HG02970 (cell line): ENCODE results near the gene ZBTB39.
A peak's percentile ranks its signal among the peaks of the same experiment; 100 is the strongest.
"Not testable (repeated sequence)": the region's sequence is repeated elsewhere in the genome, so short reads cannot be mapped to it uniquely, and the experiment has no call there.

Experiments
- ATAC-seq: cut with Tn5 transposase; IDR thresholded peaks from one replicate; pipeline ENCODE4 v1.9.1; 2021; ENCODE audit warnings: mild to moderate bottlenecking, moderate library complexity, moderate number of reproducible peaks; ENCODE audit not compliant: unreplicated experiment, low FRiP score

The ZBTB39 gene, protein sequence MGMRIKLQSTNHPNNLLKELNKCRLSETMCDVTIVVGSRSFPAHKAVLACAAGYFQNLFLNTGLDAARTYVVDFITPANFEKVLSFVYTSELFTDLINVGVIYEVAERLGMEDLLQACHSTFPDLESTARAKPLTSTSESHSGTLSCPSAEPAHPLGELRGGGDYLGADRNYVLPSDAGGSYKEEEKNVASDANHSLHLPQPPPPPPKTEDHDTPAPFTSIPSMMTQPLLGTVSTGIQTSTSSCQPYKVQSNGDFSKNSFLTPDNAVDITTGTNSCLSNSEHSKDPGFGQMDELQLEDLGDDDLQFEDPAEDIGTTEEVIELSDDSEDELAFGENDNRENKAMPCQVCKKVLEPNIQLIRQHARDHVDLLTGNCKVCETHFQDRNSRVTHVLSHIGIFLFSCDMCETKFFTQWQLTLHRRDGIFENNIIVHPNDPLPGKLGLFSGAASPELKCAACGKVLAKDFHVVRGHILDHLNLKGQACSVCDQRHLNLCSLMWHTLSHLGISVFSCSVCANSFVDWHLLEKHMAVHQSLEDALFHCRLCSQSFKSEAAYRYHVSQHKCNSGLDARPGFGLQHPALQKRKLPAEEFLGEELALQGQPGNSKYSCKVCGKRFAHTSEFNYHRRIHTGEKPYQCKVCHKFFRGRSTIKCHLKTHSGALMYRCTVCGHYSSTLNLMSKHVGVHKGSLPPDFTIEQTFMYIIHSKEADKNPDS

DNA sequence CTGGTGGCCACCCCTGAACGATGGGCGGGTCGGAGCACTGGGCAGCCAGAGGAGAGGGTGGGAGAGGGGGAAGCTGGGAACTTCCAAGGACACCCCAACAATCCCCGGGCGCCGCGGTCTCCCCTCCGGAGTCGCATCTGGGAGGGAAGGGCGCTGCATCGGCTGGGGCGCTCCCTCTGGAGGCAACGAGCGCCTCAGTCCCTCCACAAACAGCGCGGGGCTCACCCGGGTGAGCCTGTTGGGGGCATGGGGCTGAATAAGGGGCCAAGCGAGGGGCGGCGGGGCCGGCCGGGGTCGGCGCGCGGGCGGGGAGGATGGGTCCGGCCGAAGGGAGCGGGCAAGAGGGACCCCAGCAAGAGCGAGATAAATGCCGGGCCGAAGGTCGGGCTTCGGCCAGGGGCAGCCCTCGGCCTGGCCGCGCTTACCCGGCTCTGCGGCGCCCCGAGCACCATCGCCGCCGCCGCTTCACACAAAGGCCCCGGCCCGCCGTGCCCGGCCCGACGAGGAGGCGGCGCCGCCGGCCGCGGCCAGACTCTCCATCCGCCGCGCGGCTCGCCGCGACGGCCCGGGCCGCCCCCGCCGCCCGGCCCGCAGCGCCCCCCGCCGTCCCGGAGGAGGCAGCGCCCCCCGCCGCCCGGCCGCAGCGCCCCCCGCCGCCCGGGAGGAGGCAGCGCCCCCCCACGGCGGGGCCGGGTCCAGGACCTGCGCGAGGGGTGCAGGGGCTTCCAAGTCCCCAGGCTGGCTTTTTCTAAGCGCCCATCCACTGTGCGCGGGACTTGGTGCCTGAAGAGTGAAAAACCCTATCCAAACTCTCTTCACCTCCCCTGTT, at the start of gene ZBTB39:
TSS of gene ZBTB39 (minus strand) at position 567 of the 829 bp plus-strand sequence. CDS start 1,629 bp downstream, outside the sequence.
- ATAC-seq: peak; percentile 75

DNA sequence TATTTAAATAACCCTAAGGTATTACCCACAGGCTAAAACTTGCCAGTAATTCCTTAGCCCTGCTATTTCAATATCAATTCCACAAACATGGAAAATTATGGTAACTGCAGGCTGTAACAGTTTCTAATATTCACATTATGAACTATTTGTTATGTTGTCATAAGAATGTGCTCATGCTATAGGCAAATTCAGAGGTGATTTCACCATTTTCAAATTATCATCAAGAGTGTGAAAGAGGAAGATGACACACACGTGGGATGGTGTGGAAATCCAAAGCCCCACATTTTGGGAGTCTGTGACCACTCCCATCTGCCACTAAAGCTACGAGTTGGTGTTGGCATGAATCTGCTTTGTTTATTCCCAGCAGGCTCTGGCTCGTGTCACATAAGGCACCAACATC, 49.5 kb upstream of the ZBTB39 start:
- ATAC-seq: no peak

DNA sequence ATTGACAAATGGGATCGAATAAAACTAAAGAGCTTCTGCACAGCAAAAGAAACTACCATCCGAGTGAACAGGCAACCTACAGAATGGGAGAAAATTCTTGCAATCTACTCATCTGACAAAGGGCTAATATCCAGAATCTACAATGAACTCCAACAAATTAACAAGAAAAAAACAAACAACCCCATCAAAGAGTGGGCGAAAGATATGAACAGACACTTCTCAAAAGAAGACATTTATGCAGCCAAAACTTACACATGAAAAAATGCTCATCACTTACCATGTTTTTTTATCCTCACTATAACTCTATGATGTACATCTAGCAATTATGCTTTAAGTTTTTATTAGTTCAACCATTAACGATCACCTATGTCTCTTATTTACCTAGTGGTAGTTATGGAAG, 47.6 kb upstream of the ZBTB39 start:
- ATAC-seq: not testable (repeated sequence)

DNA sequence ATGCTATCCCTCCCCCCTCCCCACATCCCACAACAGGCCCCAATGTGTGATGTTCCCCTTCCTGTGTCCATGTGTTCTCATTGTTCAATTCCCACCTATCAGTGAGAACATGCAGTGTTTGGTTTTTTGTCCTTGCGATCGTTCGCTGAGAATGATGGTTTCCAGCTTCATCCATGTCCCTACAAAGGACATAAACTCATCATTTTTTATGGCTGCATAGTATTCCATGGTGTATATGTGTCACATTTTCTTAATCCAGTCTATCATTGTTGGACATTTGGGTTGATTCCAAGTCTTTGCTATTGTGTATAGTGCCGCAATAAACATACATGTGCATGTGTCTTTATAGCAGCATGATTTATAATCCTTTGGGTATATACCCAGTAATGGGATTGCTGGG, 46.8 kb upstream of the ZBTB39 start:
- not testable (repeated sequence) for ATAC-seq

DNA sequence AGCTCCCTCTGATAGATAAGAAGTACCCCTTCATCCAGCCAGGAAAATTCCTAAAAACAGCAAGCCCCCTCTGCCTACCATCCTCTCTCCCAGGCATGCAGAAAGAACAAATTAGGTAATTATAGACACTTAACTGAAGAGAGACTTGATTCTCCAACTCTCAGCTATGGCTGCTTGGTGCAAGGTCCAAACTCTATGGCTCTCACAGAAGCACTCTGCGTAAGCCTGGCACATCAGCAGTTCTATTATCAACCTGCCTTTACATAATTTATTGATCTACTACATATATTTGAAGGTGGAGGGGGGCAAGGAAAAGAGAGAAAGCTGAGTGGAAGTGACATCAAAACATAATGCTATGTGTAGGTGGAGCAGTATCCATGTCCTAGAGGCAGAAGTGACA, 44.7 kb upstream of the ZBTB39 start:
- no peak for ATAC-seq

DNA sequence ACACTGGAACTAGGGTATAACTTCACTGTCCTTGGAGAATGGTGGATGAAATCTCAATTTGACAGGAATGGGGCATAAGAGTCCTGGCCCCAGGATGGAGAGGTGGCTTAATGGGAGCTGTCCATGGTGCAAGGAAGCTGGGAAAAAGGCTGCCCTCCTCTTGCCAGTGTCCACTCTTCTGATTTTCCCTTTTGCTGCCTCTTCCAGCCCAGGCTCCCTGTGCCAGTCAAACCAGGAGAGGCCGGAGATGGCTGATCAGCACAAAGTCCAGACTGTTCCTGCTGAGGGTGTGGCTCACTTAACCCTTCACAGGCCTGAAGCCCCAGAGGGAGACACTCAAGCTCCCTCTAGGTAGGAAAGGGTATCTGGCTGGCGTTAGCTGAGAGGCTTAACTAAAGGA, 43.5 kb upstream of the ZBTB39 start, which contains the start of gene MYO1A:
TSS of gene MYO1A (minus strand) at position 240 of the 400 bp plus-strand sequence. CDS start 1,806 bp downstream, outside the sequence.
- ATAC-seq: no peak

DNA sequence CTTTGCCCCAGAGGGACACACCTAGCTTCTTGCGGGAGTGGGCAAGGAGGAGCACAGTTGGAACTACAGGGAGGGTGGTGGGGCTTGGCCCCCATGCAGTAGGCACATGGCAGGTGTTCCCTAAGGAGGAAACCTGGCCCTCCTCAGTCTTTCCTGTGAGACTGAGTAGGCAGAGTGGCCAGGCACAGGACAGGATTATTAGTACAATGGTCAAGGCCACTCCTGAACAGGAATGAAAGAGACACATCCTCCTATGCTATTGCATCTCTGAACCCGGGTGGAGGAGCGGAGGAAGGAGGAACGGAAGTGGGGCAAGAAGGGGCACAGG, 42.7 kb upstream of the ZBTB39 start:
- ATAC-seq: no peak

DNA sequence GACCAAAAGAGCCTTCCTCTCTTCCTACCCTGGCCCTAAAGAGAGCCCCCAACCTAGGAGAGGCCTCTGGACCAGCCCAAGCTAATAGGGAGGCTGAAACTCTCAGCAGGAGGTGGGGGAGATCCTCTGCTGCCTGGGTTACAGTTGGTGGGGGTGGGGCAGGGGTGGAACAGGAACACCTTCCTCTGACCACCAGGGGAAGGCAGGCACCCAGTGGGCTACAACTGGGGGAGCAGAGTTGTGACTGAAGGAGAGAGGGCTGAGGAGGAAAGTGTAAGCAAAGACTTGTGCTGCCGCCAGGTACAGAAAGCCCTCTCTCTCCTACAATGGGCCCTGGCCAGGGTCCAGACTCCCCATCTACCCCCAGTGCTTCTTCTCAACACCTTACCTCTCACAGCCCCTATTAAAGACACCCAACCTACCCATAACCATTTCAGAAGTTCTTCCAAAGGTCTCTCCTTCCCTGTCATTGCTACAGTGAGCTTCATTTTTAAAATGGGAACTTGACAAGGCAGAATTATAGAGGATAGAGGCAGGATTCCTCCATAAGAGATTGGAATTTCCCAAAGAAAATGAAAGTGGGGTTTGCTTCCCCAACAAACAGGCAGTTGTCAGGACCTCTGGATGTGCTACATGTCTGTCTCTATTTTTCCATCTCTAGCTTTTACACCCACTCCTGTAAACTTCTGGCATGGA, 42.2 kb upstream of the ZBTB39 start:
- no peak for ATAC-seq

DNA sequence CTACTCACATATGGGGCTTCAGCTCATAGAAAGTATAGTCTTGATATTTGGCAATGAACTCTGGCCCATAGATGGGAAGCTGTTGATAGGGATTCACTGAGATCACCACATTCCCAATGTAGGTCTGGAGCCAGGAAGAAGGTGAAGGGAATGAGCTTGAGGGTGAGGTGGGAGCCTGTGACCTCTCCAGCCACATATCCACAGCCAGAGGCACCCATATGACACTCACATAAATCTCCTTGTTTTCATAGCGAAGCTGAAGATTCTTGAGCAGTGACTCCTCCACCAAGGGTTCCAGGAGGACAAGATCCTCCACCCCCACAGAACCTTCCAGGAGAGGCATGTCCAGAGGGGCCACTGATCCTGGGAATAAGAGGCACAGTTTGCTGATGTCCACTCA, 41.6 kb upstream of the ZBTB39 start:
- no peak for ATAC-seq

DNA sequence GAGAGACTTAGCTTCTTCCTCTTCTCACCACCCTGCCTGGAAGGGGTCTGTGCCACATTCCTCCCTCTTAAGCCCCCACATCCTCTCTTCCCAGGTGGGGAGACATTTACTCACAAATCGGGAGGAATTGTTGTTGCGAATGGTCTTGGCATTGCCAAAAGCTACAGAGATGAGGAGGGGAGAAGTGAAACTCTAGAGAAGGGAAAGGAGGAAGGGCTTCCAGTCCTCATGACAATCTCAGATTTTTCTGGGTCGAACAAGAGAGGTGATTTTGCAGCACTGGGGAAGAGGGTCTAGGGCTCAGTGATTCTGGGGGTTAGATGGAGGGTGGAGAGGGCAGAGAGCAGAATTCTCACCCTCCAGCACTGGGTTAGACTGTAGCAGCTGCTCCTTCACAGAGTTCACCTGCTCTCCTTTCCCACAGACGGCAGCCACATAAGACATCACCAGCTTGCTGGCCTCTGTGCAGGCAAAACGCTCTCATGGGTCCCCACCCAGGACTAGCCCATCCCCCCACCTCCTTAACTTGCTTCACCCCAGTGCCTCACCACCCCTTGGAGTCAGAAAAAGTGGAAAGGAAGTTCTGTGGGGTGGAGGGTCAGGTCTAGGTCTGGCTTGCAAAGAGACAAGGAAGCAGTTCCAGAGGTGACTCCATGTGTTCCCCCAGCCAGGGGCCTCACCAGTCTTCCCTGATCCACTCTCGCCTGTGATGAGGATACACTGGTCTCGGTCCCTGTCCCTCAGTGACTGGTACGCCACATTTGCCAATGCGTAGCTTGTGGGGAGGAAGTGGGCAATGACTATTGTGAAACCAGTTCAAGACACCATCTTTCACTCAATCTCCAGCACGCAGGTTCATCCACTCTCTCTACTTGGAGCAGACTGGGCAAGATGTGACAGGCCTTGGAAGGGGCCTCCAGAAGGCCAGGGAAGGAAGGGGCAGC, 40.9 kb upstream of the ZBTB39 start:
- ATAC-seq: no peak

DNA sequence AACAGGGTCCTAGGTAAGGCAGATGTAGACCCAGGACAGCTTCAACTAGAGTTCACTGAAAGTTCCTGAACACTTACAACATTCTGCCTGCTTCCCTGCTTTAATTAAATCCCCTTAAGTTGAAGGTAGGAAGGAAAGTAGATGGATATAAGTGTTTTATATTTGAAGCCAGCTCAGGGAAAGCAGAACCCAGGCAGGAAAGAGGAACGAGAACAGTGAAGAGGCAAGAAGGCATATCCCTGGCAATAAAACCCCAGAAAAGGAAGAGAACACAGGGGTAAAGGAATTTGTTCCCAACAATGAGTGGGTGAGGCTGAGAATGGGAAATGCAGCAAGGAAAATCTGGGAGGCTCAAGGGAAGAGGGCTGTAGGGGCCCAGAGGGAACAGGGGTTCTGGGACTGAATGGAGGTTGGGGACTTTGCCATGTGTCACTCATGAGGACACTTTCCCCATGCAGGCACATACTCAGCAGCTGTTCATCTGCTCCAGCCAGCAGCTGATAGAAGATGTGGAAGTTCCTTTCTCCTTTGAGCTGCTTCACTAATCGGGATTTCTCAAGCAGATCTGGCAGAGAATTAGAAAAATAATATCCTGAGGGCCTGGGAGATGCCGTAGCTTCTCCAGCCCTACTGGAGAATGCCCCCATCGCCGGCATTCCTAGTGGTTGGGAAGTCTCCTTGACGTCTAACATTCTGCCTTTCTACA, 39.9 kb upstream of the ZBTB39 start:
- ATAC-seq: no peak

DNA sequence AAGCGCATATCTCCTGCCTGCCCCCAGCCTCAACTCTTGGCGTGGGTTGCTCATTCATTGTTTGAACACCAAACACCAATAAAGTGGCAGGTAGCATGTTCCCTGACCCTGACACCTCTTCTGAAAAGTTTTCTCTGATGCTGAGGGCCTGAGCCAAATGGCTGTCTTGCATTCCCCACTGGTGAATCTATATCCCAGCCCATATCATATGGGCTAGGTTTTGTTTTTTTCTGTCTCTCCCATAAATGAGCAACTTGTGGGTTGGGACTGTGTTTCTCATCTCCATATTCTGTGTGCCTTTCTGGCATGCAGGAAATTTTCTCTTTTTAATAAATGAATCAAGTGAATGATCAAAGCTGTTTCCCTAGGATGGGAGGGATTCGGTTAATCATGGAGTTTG, 38.5 kb upstream of the ZBTB39 start:
- ATAC-seq: no peak

DNA sequence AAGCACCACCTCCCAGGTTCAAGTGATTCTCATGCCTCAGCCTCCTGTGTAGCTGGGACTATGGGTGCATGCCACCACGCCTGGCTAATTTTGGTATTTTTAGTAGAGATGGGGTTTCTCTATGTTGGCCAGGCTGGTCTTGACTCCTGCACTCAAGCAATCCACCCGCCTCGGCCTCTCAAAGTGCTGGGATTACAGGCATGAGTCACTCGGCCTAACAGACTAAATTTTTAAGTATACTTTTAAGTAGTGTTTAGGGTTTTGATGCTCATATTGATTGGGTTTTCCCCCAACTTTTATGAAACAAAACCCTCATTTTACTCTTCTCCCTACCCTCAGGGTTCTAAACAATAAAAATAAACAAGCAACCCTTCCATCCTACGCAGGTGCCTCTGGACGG, 38.1 kb upstream of the ZBTB39 start:
- ATAC-seq: no peak

DNA sequence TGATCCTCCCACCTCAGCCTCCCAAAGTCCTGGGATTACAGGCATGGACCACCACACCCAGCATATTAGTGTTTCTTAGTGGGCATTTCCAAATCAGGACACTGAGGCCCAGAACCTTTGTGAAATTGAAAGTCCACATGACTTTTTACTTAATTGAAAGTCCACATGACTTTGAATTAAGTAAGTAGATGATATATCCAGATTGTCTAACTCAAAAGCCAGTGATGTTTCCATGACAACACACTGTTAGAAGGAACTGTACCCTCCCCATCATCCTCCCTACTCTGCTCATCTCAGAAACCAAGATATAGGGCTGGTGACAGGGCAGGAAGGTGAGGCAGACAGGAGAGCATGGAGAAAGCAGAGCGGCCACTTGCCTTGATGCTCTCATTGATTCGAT, 36.3 kb upstream of the ZBTB39 start:
- no peak for ATAC-seq

DNA sequence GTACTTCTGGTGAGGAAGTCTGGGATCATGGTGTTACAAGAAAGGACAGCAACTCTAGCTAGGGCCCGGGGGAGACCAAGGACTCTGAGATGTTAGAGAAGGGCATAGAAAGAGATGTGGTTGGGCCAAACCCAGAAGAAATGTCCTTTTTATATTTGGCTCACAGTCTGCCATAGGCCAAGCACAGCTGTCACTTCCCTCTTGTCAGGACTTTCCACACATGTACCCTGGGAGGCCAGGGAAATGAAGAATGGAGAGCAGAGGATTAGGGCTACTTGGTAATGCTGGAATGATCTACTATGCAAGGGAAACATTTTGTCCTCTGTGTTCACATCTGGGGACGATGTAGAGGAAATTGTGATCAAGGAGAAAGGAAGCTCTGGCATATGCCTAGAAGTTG, 34.4 kb upstream of the ZBTB39 start:
- ATAC-seq: no peak

DNA sequence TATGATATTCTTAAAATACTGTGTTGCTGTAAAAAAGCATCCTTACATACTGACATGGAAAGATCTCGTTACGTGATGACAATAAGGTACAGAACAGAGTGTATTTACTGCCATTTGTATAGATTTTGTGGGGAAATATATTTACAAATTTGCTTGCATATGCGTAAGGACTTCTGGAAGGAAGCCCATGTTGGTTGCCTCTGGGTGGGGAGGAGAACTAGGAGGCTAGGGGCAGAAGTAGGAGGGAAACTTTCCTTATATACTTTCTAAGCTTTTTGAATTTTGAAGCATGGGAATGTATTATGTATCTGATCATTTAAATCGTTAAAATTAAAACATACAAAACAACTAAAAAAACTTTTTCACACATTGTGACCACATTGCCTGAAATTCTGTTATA, 33.9 kb upstream of the ZBTB39 start:
- ATAC-seq: no peak

DNA sequence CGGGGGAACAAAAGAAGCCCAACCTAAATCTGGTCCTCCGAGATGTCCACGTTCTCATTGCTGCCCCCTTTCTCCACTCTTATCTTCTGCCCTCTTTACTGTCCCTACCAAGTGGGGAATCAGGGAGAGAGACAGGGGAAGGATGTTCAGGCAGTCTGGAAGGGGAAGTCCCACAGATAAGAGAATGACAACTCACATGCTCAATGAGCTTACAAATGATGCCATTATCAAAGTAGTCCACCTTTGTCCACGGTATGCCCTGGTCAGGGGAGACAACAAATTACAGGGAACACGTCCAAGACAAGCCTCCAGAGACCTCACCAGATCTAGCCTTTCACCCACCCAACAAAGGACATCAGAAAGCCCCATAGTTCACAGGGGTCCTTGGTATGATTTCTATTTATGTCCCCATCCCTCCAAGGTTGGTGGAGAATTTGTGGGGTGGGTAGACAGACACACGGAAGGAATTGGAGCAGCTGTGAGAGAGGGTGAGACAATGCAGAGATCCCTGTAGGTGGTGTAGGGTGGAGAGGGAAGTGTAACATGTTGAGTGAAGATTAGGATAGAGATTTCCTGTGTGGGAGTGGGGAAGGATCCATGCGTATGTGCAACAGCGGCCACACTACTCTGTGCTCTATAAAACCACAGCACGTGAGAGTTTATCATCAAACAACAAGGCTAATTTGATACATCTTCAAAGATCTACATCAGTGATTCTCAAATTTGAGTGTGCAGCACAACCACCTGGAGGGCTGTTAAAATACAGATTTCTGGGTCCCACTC, 32.9 kb upstream of the ZBTB39 start:
- no peak for ATAC-seq

DNA sequence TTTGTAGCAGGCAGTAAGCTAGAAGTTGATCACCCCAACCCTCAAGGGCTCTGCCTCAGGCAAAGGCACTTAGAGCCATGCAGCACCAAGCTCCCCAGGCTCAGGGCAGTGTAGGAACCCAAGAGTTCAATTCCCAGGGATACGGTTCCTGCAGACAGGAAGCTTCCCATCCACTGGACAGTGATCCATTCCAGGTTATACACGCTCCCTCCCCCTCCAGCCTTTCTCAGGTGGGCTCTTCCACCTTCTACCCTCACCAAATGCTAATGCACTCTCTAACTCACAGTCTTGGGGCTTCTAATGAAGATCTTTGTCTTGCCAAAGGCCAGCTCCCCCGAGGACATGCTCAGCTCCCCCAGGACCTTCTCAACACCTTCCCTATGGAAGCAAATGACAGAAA, 30.9 kb upstream of the ZBTB39 start:
- no peak for ATAC-seq
